ENCODE data around the gene DPP7.
"Not testable (repeated sequence)": the region's sequence is repeated elsewhere in the genome, so short reads cannot be mapped to it uniquely, and the experiment has no call there.

Gene DPP7

DNA sequence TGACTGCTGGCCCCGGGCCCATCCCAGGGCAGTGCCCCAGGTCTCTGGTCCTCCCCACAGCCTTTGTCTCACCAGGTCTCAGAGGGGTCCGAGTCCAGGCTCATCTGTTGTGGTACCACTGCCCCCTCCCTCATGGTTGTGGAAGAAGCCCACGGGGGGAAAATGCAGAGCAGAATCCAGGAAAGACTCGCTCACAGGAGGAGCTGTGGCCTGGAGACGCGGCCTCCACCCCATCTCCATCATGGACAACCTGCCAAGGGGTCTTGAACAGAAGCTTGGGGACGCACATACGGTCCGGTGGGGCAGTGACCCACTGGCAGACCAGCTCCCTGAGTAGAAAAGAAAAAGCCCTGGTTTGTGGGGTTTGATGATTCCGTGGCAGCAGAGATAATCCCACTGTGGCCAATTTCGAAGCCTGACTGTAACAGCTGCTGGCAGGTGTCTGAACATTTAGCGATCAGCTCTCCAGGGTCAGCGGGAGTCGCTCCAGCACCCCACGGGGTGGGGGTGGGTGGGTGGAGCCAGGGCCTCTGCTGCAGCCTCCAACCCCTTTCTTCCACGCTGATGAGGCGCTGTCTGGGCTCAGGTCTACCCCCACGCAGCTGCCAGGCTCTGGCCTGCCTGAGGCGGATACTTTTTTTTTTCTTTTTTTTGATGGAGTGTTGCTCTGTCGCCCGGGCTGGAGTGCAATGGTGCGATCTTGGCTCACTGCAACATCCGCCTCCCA, 22.5 kb upstream of the DPP7 start:
- H3K9me3 ChIP-seq (ENCODE audit: control extremely low read depth in 1 of 5, control insufficient read depth in 4 of 5, insufficient read depth in 2 of 5, low read depth in 1 of 5, low read length in 4 of 5), result no peaks in the 10 kb centered on the region
- H3K36me3 ChIP-seq (ENCODE audit: control insufficient read depth in 4 of 4, insufficient read depth in 4 of 4, low read length in 3 of 4), result no peaks in the 10 kb centered on the region
- CTCF ChIA-PET, result interaction anchor here (1.3 kb wide), 1 partner anchor 10 kb away, joined by 3 read pairs; no protein-coding TSS in a partner anchor
- H3K27me3 ChIP-seq (replicated peaks in 2 of 5; ENCODE audit: control insufficient read depth in 4 of 5, insufficient read depth in 5 of 5, low read length in 4 of 5), result peaks cover 0 to 76% (median 27%) of the 10 kb centered on the region in 5 experiments
- H3K4me1 ChIP-seq (ENCODE audit: control extremely low read depth in 1 of 4, control insufficient read depth in 4 of 4, insufficient read depth in 4 of 4, low read length in 3 of 4), result peaks cover 0 to 15% (median 7%) of the 10 kb centered on the region in 4 experiments
- DNase-seq, result no peak
- H3K4me3 ChIP-seq (ENCODE audit: control insufficient read depth in 1 of 7, extremely low read depth in 1 of 7, insufficient read depth in 4 of 7, low read depth in 2 of 7, low read length in 6 of 7), result no peak overlapping the region
- no peak overlapping the region for H3K27ac ChIP-seq (ENCODE audit: insufficient read depth in 1 of 2, low read depth in 1 of 2, low read length in 2 of 2, poor library complexity in 1 of 2, severe bottlenecking in 2 of 2)
- WGBS (ENCODE audit: insufficient coverage), result 85% methylated on average over 16 of the region's 23 CpGs
- POLR2A ChIA-PET, result interaction anchor here (1.2 kb wide), 1 partner anchor 9 kb away, joined by 3 read pairs; no protein-coding TSS in a partner anchor

DNA sequence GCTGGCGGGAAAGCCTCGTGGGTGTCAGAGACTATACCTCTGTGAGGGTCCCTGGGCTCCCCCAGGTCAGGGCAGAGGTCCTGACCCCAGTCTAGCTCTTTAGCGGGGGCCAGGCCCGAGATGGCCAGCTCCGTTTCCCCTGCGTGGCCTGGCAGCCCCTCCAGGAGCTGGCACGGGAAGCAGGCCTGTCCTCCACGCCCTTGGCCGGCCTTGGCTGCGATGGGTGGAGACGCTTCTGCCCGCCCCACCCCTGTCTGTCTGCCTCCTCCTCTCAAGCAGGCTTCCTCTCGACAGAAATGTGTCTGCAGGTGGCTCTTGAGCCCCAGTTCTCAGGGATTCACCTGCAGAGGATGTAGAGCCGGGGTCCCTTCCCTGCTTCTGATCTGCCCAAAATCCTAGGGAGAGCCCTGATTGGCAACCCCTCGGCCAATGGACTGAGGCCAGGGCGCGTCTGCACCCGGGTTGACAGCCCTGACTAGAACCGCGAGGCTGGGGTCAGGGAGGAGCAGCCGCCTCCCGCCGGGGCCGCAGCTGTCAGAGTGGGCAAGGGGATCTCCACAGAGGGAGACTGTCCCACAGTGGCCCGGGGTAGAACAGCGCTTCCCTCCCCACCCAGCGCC, 21.8 kb upstream of the DPP7 start:
- Histone ChIP-seq H3K36me3 (ENCODE audit: control insufficient read depth in 4 of 4, insufficient read depth in 4 of 4, low read length in 3 of 4) (no peaks in the 10 kb centered on the region), H3K27ac (ENCODE audit: insufficient read depth in 1 of 2, low read depth in 1 of 2, low read length in 2 of 2, poor library complexity in 1 of 2, severe bottlenecking in 2 of 2) (no peak overlapping the region), H3K9me3 (ENCODE audit: control extremely low read depth in 1 of 5, control insufficient read depth in 4 of 5, insufficient read depth in 2 of 5, low read depth in 1 of 5, low read length in 4 of 5) (no peaks in the 10 kb centered on the region), H3K4me3 (ENCODE audit: control insufficient read depth in 1 of 7, extremely low read depth in 1 of 7, insufficient read depth in 4 of 7, low read depth in 2 of 7, low read length in 6 of 7) (no peak overlapping the region), H3K27me3 (replicated peaks in 2 of 5; ENCODE audit: control insufficient read depth in 4 of 5, insufficient read depth in 5 of 5, low read length in 4 of 5) (peaks cover 0 to 70% (median 27%) of the 10 kb centered on the region in 5 experiments), H3K4me1 (ENCODE audit: control extremely low read depth in 1 of 4, control insufficient read depth in 4 of 4, insufficient read depth in 4 of 4, low read length in 3 of 4) (peaks cover 0 to 15% (median 7%) of the 10 kb centered on the region in 4 experiments)
- WGBS (ENCODE audit: insufficient coverage), result 41% methylated on average over 26 of the region's 27 CpGs
- ChIA-PET CTCF (interaction anchor here (1.3 kb wide), 1 partner anchor 9 kb away, joined by 3 read pairs; no protein-coding TSS in a partner anchor), POLR2A (no interaction called here)
- DNase-seq, result no peak

DNA sequence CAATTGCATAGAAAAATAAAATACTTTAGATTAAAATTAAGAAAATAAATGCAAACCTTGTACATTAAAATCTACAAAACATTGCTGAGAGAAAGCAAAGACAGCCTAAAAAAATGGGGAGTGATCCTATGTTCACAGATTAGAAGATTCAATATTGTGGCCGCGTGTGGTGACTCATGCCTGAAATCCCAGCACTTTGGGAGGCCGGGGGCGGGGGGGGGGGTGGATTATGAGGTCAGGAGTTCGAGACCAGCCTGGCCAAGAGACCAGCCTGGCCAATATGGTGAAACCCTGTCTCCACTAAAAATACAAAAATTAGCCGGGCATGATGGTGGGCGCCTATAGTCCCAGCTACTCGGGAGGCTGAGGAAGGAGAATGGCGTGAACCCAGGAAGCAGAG, 20.6 kb upstream of the DPP7 start:
- H3K9me3 ChIP-seq (ENCODE audit: control extremely low read depth in 1 of 5, control insufficient read depth in 4 of 5, insufficient read depth in 2 of 5, low read depth in 1 of 5, low read length in 4 of 5); H3K36me3 ChIP-seq (ENCODE audit: control insufficient read depth in 4 of 4, insufficient read depth in 4 of 4, low read length in 3 of 4); H3K27ac ChIP-seq (ENCODE audit: insufficient read depth in 1 of 2, low read depth in 1 of 2, low read length in 2 of 2, poor library complexity in 1 of 2, severe bottlenecking in 2 of 2); DNase-seq; POLR2A ChIA-PET; H3K4me3 ChIP-seq (ENCODE audit: control insufficient read depth in 1 of 7, extremely low read depth in 1 of 7, insufficient read depth in 4 of 7, low read depth in 2 of 7, low read length in 6 of 7): not testable (repeated sequence)
- WGBS (ENCODE audit: insufficient coverage), result 100% methylated on average over 2 of the region's 9 CpGs
- H3K27me3 ChIP-seq (replicated peaks in 2 of 5; ENCODE audit: control insufficient read depth in 4 of 5, insufficient read depth in 5 of 5, low read length in 4 of 5), result peaks cover 0 to 58% (median 27%) of the 10 kb centered on the region in 5 experiments
- CTCF ChIA-PET, result interaction anchor here (1.6 kb wide), 1 partner anchor 12 kb away, joined by 4 read pairs; no protein-coding TSS in a partner anchor
- peaks cover 0 to 19% (median 11%) of the 10 kb centered on the region in 4 experiments for H3K4me1 ChIP-seq (ENCODE audit: control extremely low read depth in 1 of 4, control insufficient read depth in 4 of 4, insufficient read depth in 4 of 4, low read length in 3 of 4)

DNA sequence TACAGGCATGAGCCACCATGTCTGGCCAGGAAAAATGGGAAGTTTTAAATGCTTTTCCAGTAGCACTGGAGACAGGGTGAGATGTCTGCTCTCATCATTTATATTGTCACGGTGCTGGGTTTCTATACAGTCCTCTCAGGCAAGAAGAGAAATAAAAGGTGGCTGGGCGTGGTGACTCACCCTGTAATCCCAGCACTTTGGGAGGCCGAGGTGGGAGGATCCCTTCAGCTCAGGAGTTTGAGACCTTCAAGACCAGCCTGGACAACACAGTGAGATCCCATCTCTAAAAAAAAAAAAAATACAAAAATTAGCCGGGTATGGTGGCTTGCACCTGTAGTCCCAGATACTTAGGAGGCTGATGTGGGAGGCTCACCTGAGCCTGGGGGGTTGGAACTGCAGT, 19.7 kb upstream of the DPP7 start:
- no peak overlapping the region for H3K27ac ChIP-seq (ENCODE audit: insufficient read depth in 1 of 2, low read depth in 1 of 2, low read length in 2 of 2, poor library complexity in 1 of 2, severe bottlenecking in 2 of 2)
- H3K9me3 ChIP-seq (ENCODE audit: control extremely low read depth in 1 of 5, control insufficient read depth in 4 of 5, insufficient read depth in 2 of 5, low read depth in 1 of 5, low read length in 4 of 5), result no peaks in the 10 kb centered on the region
- no peak for DNase-seq
- no peak overlapping the region for H3K4me3 ChIP-seq (ENCODE audit: control insufficient read depth in 1 of 7, extremely low read depth in 1 of 7, insufficient read depth in 4 of 7, low read depth in 2 of 7, low read length in 6 of 7)
- ChIA-PET POLR2A (no interaction called here), CTCF (interaction anchor here (0.6 to 1.6 kb wide), 2 partner anchors 11 to 99 kb away, joined by 4 read pairs; no protein-coding TSS in a partner anchor)
- peaks cover 0 to 48% (median 20%) of the 10 kb centered on the region in 5 experiments for H3K27me3 ChIP-seq (replicated peaks in 2 of 5; ENCODE audit: control insufficient read depth in 4 of 5, insufficient read depth in 5 of 5, low read length in 4 of 5)
- WGBS (ENCODE audit: insufficient coverage), result 100% methylated on average over 1 of the region's 4 CpGs
- peaks cover 0 to 23% (median 15%) of the 10 kb centered on the region in 4 experiments for H3K4me1 ChIP-seq (ENCODE audit: control extremely low read depth in 1 of 4, control insufficient read depth in 4 of 4, insufficient read depth in 4 of 4, low read length in 3 of 4)
- no peaks in the 10 kb centered on the region for H3K36me3 ChIP-seq (ENCODE audit: control insufficient read depth in 4 of 4, insufficient read depth in 4 of 4, low read length in 3 of 4)

DNA sequence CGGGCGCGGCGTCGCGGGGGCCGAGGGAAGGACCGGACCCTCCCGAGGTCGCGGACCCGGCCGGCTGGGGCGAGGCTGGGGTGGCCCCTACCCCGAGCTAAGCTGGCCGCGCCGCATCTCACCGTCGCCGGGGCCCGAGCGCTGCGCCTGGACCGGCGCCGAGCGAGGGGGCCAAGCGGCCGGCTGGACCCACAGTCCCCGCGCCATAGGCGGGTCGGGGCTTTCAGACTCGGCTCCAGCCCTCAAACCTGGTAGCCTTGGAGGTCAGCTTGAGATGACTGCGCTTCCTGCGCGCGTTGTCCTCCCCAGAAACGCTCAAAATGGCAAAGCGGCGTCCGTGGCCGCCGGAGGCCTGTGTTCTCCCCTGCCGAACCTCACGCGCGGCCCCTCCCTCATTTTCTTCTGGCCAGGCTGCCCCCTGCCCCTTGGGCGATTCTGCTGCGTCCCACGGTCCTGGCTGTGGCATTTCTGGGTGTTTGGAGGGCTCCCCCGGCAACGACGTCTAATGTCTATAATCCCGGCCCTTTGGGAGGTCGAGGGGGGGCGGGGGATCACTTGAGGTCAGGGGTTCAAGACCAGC, 15.7 kb upstream of the DPP7 start:
- H3K27ac ChIP-seq (ENCODE audit: insufficient read depth in 1 of 2, low read depth in 1 of 2, low read length in 2 of 2, poor library complexity in 1 of 2, severe bottlenecking in 2 of 2), result peak overlapping the region in 1 of 2 experiments; percentile 70
- CTCF ChIA-PET, result interaction anchor here (1.0 to 1.1 kb wide), 3 partner anchors 28 to 49 kb away, joined by 3 read pairs; no protein-coding TSS in a partner anchor

DNA sequence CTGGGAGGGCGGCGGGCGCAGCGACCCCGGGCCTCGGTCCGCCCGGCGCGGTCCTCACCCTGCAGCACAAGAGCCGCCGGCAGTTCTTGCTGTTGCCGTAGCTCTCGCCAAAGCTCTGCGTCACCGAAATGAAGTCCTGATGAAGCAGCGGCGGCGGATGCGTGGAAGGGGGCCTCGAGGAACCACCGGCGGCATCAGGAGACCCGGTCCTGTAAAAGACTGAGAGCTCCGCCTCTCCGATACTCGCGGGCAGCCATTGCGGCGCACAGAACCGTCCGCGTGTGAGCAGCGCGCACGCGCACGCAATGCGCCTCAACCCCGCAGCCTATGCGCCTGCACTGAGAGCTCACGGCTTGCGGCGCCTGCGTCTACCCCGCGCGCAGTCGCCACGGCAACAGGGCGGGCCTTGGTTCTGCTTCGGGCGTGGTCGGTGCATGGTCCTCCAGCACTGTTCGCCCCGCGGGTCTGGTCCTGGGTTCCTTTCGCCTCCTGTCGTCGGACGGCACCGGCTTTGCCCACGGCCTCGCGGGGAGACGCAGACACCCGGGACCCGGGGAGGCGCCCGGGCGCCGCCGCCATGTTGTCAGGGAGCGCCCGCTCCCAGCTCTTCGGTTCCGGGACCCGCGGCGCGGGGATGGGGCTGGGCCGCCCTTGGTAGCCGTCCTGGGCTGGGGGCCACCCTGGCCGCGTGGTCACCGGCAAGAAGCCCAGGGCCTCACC, 15.1 kb upstream of the DPP7 start:
- WGBS (ENCODE audit: insufficient coverage), result under 1% methylated on average over 72 of the region's 86 CpGs
- peak; percentile 87 to 93 (median 92) for DNase-seq
- Histone ChIP-seq H3K9me3 (ENCODE audit: control extremely low read depth in 1 of 5, control insufficient read depth in 4 of 5, insufficient read depth in 2 of 5, low read depth in 1 of 5, low read length in 4 of 5) (no peaks in the 10 kb centered on the region), H3K27ac (ENCODE audit: insufficient read depth in 1 of 2, low read depth in 1 of 2, low read length in 2 of 2, poor library complexity in 1 of 2, severe bottlenecking in 2 of 2) (peak overlapping the region in 1 of 2 experiments; percentile 70), H3K27me3 (replicated peaks in 2 of 5; ENCODE audit: control insufficient read depth in 4 of 5, insufficient read depth in 5 of 5, low read length in 4 of 5) (peaks cover 0 to 11% (median 2%) of the 10 kb centered on the region in 5 experiments), H3K4me1 (ENCODE audit: control extremely low read depth in 1 of 4, control insufficient read depth in 4 of 4, insufficient read depth in 4 of 4, low read length in 3 of 4) (peaks cover 9 to 38% (median 38%) of the 10 kb centered on the region in 4 experiments), H3K36me3 (ENCODE audit: control insufficient read depth in 4 of 4, insufficient read depth in 4 of 4, low read length in 3 of 4) (no peaks in the 10 kb centered on the region), H3K4me3 (ENCODE audit: control insufficient read depth in 1 of 7, extremely low read depth in 1 of 7, insufficient read depth in 4 of 7, low read depth in 2 of 7, low read length in 6 of 7) (peak overlapping the region; percentile 47 to 85 (median 76))
- POLR2A ChIA-PET, result interaction anchor here (0.6 to 1.4 kb wide), 2 partner anchors 9 to 71 kb away, joined by 3 read pairs; partner anchors contain the start of genes GRIN1 and TPRN
- CTCF ChIA-PET, result interaction anchor here (0.8 to 1.2 kb wide), 4 partner anchors 14 to 50 kb away, joined by 3 read pairs; partner anchors contain the start of gene MAN1B1

More for the DNA sequence above, 15.7 kb upstream of the DPP7 start:
- H3K4me1 ChIP-seq (ENCODE audit: control extremely low read depth in 1 of 4, control insufficient read depth in 4 of 4, insufficient read depth in 4 of 4, low read length in 3 of 4), result peaks cover 9 to 38% (median 38%) of the 10 kb centered on the region in 4 experiments
- peaks cover 0 to 11% (median 2%) of the 10 kb centered on the region in 5 experiments for H3K27me3 ChIP-seq (replicated peaks in 2 of 5; ENCODE audit: control insufficient read depth in 4 of 5, insufficient read depth in 5 of 5, low read length in 4 of 5)
- H3K4me3 ChIP-seq (ENCODE audit: control insufficient read depth in 1 of 7, extremely low read depth in 1 of 7, insufficient read depth in 4 of 7, low read depth in 2 of 7, low read length in 6 of 7), result peak overlapping the region; percentile 37 to 85 (median 76)
- DNase-seq, result no peak
- no peaks in the 10 kb centered on the region for H3K9me3 ChIP-seq (ENCODE audit: control extremely low read depth in 1 of 5, control insufficient read depth in 4 of 5, insufficient read depth in 2 of 5, low read depth in 1 of 5, low read length in 4 of 5)
- POLR2A ChIA-PET, result interaction anchor here (0.6 to 1.4 kb wide), 2 partner anchors 9 to 71 kb away, joined by 3 read pairs; partner anchors contain the start of genes GRIN1 and TPRN
- WGBS (ENCODE audit: insufficient coverage), result 6% methylated on average over 51 of the region's 58 CpGs
- no peaks in the 10 kb centered on the region for H3K36me3 ChIP-seq (ENCODE audit: control insufficient read depth in 4 of 4, insufficient read depth in 4 of 4, low read length in 3 of 4)

Measured in common myeloid progenitor, CD34-positive (primary cell).